ENCODE results near the gene PTPRJ. TPM values are rescaled to one million over a fixed set of nuclear protein-coding genes. Genes with fewer than 3 reads are reported as not detected.

The PTPRJ gene
- total RNA-seq, 1 donor from 2014 or later: 22.9 TPM

- H3K27me3 ChIP-seq (ENCODE audit: insufficient read depth, low read length): no peaks in the 10 kb centered on the region
- H3K4me1 ChIP-seq (ENCODE audit: insufficient read depth, low read length): peaks cover 24% of the 10 kb centered on the region
- no peak overlapping the region for H3K27ac ChIP-seq (ENCODE audit: low read depth, low read length)
- no peak overlapping the region for H3K9ac ChIP-seq (ENCODE audit: low read length)
- no peaks in the 10 kb centered on the region for H3K36me3 ChIP-seq (ENCODE audit: insufficient read depth, low read length)
- H3K4me3 ChIP-seq (ENCODE audit: insufficient read depth, low read depth, low read length): no peak overlapping the region
- TF ChIP-seq EZH2 (IDR thresholded peaks at IDR 0.05; ENCODE audit: insufficient read depth, low read length) (no peak), CTCF (IDR thresholded peaks at IDR 0.05; ENCODE audit: insufficient read depth, low read depth, low read length) (no peak)
- H3K4me1 Mint-ChIP-seq (ENCODE audit: low read depth, unreplicated experiment): peaks cover 7% of the 10 kb centered on the region
- H3K9me3 ChIP-seq (ENCODE audit: insufficient read depth, low read depth, low read length): no peaks in the 10 kb centered on the region
- H3K9me3 Mint-ChIP-seq (ENCODE audit: unreplicated experiment): no peaks in the 10 kb centered on the region
- peaks cover 4% of the 10 kb centered on the region for H3K27me3 Mint-ChIP-seq (ENCODE audit: low read depth, unreplicated experiment)
- H4K20me1 ChIP-seq (ENCODE audit: insufficient read depth, low read length): no peaks in the 10 kb centered on the region
- DNase-seq (ENCODE audit: low read depth) (no peak), FAIRE-seq (no peak)
- no peak overlapping the region for H3K4me3 Mint-ChIP-seq (ENCODE audit: unreplicated experiment)
- no peaks in the 10 kb centered on the region for H3K79me2 ChIP-seq (ENCODE audit: insufficient read depth, low read length)
- H3K36me3 Mint-ChIP-seq (ENCODE audit: low read depth, unreplicated experiment): no peaks in the 10 kb centered on the region
- H3K27ac Mint-ChIP-seq (ENCODE audit: unreplicated experiment): no peak overlapping the region
- no peak overlapping the region for H2AFZ ChIP-seq (ENCODE audit: low read depth, low read length)
- H3K4me2 ChIP-seq (ENCODE audit: low read length): no peak overlapping the region
Observed at GRCh38 chr11:47941907-47942558, 38.3 kb upstream of the PTPRJ start.

DNA sequence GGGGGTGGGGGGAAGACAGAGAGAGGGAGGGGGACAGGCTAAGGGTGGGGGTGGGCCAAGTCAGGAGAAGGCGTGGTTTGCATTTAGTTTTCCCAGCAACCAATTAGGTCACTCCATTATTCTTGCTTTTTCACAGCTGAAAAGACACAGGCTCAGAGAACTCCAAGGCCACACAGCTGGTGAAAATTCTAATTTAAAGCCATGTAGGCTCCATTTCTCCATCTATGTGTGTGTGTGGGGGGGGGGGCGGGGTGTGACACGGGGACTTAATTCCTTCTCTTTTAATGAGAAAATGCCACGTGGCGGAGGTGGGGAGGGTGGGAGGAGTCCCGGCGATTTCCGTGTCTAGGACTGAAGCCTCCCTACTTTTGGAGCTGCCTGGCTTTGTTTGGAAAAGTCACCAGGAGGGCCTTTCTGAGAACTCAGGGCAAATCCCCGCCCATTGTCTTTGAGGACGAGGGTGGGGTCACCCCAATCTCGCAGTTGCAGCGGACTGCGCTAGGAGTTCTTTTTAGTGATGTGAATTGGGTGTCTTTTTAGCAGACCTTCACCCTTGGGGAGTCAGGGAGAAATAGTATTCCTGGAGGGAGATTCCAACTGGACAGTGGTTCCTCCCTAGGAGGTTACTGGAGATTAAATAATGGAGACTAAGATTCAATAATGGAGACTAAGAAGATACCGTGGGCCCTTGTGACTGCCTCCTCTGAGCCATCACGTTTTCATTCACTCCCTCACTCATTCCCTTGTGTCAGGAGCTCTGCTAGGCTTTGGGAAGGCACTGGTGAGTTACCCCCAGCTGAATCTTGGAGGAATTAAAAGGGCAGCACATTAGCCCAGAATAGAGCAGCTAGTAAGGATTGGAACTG, 36.4 kb upstream of the PTPRJ start:
- Histone ChIP-seq H3K9ac (ENCODE audit: low read length) (no peak overlapping the region), H3K9me3 (ENCODE audit: insufficient read depth, low read depth, low read length) (no peaks in the 10 kb centered on the region), H4K20me1 (ENCODE audit: insufficient read depth, low read length) (no peaks in the 10 kb centered on the region), H3K4me1 (ENCODE audit: insufficient read depth, low read length) (peaks cover 32% of the 10 kb centered on the region), H3K27ac (ENCODE audit: low read depth, low read length) (peak overlapping the region; percentile 19), H3K4me3 (ENCODE audit: insufficient read depth, low read depth, low read length) (no peak overlapping the region), H3K4me2 (ENCODE audit: low read length) (no peak overlapping the region), H3K27me3 (ENCODE audit: insufficient read depth, low read length) (no peaks in the 10 kb centered on the region), H2AFZ (ENCODE audit: low read depth, low read length) (peak overlapping the region; percentile 54), H3K79me2 (ENCODE audit: insufficient read depth, low read length) (no peaks in the 10 kb centered on the region), H3K36me3 (ENCODE audit: insufficient read depth, low read length) (no peaks in the 10 kb centered on the region)
- Mint-ChIP-seq H3K4me1 (ENCODE audit: low read depth, unreplicated experiment) (peaks cover 7% of the 10 kb centered on the region), H3K27ac (ENCODE audit: unreplicated experiment) (no peak overlapping the region), H3K36me3 (ENCODE audit: low read depth, unreplicated experiment) (no peaks in the 10 kb centered on the region), H3K4me3 (ENCODE audit: unreplicated experiment) (no peak overlapping the region), H3K27me3 (ENCODE audit: low read depth, unreplicated experiment) (peaks cover 4% of the 10 kb centered on the region), H3K9me3 (ENCODE audit: unreplicated experiment) (no peaks in the 10 kb centered on the region)
- DNase-seq (ENCODE audit: low read depth) (no peak), FAIRE-seq (no peak)
- TF ChIP-seq CTCF (IDR thresholded peaks at IDR 0.05; ENCODE audit: insufficient read depth, low read depth, low read length) (no peak), EZH2 (IDR thresholded peaks at IDR 0.05; ENCODE audit: insufficient read depth, low read length) (no peak)

Data from astrocyte (in vitro differentiated cells and primary cell).